Upper lobe of right lung (tissue), 1 donor: ENCODE data around the gene SLC10A7. TPM values are rescaled to one million over a fixed set of nuclear protein-coding genes. Genes with fewer than 3 reads are reported as not detected.

Experiments
- microRNA-seq: library from miRNA; unstranded; fragments of <30 nt; microRNA quantifications from one replicate; pipeline ENCODE4 v1.2.0, GENCODE V29; 2020; ENCODE audit warnings: borderline microRNAs expressed
- total RNA-seq: library from RNA; stranded (reverse); fragmentation: NEBNext Ultra II Directional; extraction: Animal tissue kit (Norgen Biotek cat#: 25700); gene quantifications from one replicate; pipeline ENCODE4 v1.2.1, GENCODE V29; 2021
- donor health status: DM: no; HTN: yes; CAD: no; lungs with severe emphysema.

The SLC10A7 gene
- total RNA-seq, 1 donor from 2014 or later: 19.3 TPM

Small RNAs within 50 kb of the gene (microRNA-seq; reads per million reads assigned to microRNA genes)
- not detected for gene MIR7849

Other genes with a start within 250 kb of the SLC10A7 start
- not detected for gene POU4F2, start 117.0 kb upstream of the SLC10A7 start, total RNA-seq